GM18520 (cell line): ENCODE measurements around the gene FAM8A1.

Source experiments
- ATAC-seq: cut with Tn5 transposase; IDR thresholded peaks from one replicate; pipeline ENCODE4 v1.9.1; 2021; ENCODE audit not compliant: unreplicated experiment

FAM8A1 gene

DNA sequence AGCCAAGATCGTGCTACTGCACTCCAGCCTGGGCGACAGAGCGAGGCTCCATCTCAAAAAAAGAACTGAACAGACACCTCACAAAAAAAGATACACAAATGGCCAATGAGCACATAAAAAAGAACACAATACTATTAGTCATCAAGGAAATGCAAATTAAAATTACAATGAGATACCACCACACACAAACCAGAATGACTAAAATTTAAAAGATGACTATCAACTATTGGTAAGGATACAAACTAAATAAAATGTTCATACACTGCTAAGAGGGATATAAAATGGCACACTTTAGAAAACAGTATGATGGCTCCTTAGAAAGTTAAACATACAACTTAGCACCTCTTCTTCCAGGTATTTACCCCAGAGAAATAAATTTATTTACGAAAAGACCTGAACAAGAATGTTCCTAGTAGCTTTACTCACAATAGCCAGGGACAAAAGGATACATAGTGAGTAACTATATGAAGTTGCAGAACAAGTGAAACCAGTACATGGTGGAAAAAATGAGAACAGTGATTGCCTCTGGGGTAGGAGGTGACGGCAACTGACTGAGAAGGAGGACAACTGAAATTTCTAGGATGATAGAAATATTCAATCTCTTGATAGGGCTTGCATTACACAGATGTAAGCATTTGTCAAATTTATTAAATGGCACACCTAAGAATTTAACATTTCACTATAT, 53.2 kb downstream of the FAM8A1 start:
- ATAC-seq = no peak

DNA sequence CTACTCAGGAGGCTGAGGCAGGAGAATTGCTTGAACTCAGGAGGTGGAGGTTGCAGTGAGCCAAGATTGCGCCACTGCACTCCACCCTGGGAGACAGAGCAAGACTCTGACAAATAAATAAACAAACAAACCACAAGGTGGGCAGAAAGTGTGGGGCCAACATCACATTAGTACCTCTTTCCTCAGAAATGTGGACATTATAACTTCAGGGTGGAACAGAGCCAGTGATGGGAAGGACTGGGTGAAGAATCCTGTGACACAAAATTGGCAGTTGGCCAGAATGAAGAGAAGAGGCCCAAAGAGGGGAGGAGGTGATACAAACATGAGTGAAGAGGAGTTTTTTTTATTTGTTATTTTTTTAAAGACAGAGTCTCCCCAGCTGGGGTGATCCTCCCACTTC, 56.0 kb downstream of the FAM8A1 start:
- no peak for ATAC-seq

DNA sequence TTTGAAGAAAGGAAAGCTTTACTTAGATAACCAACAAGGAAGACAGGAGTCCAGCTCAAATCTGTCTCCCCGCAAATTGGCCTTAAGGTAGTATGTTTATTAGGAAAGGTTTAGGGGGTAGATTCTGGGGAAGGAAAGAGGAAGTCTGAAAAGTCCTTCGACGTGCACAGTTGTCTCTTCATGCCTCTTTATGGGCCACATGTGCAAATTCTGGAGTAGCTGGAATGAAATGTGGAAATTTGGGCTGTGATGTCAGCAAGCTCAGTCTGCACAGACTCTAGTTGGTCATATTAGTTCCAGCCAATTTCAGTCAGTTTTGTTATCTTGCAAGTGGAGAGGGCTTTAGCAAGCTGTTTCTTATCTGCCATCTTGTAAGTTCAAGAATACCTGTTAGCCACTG, 56.5 kb downstream of the FAM8A1 start:
- ATAC-seq = no peak
